Adrenal gland (tissue), 12 donors: ENCODE results near the gene AAR2. TPM values are rescaled to one million over a fixed set of nuclear protein-coding genes. Genes with fewer than 3 reads are reported as not detected.

Experiments
- DNase-seq, 7 donors: peaks; one replicate each; pipeline ENCODE4 v3.0.0-alpha.2; 2019 to 2020
- H3K27ac ChIP-seq, 5 donors: fragments of 200-600 bp; sonication (generic) in 4 of 5; 1 replicate in 3 of 5; 2 replicates in 2 of 5; pipeline versions ENCODE4 v1.5.1 to v1.8.0; 2016 to 2020; ENCODE audit warnings: mild to moderate bottlenecking in 1 of 5
- H3K27me3 ChIP-seq: fragments of 200-600 bp; 2 replicates; pipeline ENCODE4 v1.8.0; 2021
- H3K36me3 ChIP-seq, 2 donors: fragments of 200-600 bp; replicated peaks in 1 of 2; 1 replicate in 1 of 2; 2 replicates in 1 of 2; pipeline versions ENCODE4 v1.5.1 to v1.8.0; 2018 to 2022
- H3K4me1 ChIP-seq, 2 donors: fragments of 200-600 bp; replicated peaks in 1 of 2; 1 replicate in 1 of 2; 2 replicates in 1 of 2; pipeline versions ENCODE4 v1.5.1 to v1.8.0; 2018 to 2021
- H3K4me3 ChIP-seq, 4 donors: fragments of 200-600 bp; sonication (generic) in 3 of 4; one replicate each; pipeline ENCODE4 v1.5.1; 2016 to 2018
- H3K9me3 ChIP-seq, 3 donors: fragments of 200-600 bp; sonication (generic) in 1 of 3; replicated peaks in 1 of 3; 1 replicate in 2 of 3; 2 replicates in 1 of 3; pipeline versions ENCODE4 v1.5.1 to v1.8.0; 2016 to 2021
- POLR2A ChIP-seq, 2 donors: fragments of 450-650 bp; IDR thresholded peaks; one replicate each; pipeline ENCODE4 v1.6.1; 2017; ENCODE audit warnings: antibody characterized with exemption in 2 of 2, mild to moderate bottlenecking in 2 of 2, moderate library complexity in 1 of 2
- WGBS, 4 donors: extraction: QIAGEN DNeasy Blood & Tissue Kit in 2 of 4; methylation state at CpG; one replicate each; pipeline versions ENCODE4 v1.1.5 to v1.1.7; 2013 to 2017; 5-methylcytosine and 5-hydroxymethylcytosine counted together
- intact Hi-C, 2 donors: fragments of 100-400 bp; cut with DNase I; formaldehyde crosslinking; loops; one replicate each; pipeline versions ENCODE4 v1.14.1 to v1.15.0; 2022 to 2023
- polyA plus RNA-seq, 3 donors: library from polyadenylated mRNA; stranded (reverse); fragments of 200-250 nt in 2 of 3; fragments of 350-450 nt in 1 of 3; fragmentation: Illumina TruSeq in 1 of 3; extraction: RNeasy Lipid Tissue Mini Kit (QIAGEN cat#74804) in 1 of 3; gene quantifications; one replicate each; pipeline ENCODE4 v1.2.3, GENCODE V29; 2013 to 2014
- total RNA-seq, 9 donors: library from RNA; depleted of rRNA in 4 of 9; stranded (reverse); fragments of >200 nt in 4 of 9; fragments of 120-200 nt in 1 of 9; fragmentation: NEBNext Ultra II Directional in 1 of 9; extraction: Animal tissue kit (Norgen Biotek cat#: 25700) in 1 of 9; gene quantifications; one replicate each; pipeline versions ENCODE4 v1.1.0 to v1.2.4, GENCODE V29; 2013 to 2023
- TF ChIP-seq, protein P1 (sequence below), 6 experiments: fragments of 450-650 bp in 4 of 6; fragments of 200-600 bp in 2 of 6; sonication (generic) in 1 of 6; IDR thresholded peaks; 1 replicate in 5 of 6; 2 replicates in 1 of 6; pipeline versions ENCODE4 v1.5.1 to v1.8.0; 2016 to 2021; ENCODE audit warnings: antibody characterized with exemption in 6 of 6, mild to moderate bottlenecking in 2 of 6, moderate library complexity in 1 of 6
- donor health status: healthy with polysubstance abuse.
- donor health status: Bipolar disorder and iron deficiency.
- donor health status: DM: yes; HTN: yes; CAD: no.
- donor health status: DM: no; HTN: no; CAD: no.
- donor health status: DM: no; HTN: no; CAD: no.
- donor health status: DM: yes; HTN: yes; CAD: no.

The AAR2 gene
- total and polyA plus RNA-seq, 12 donors = 11.7 to 50.4 (median 32.6) TPM

DNA sequence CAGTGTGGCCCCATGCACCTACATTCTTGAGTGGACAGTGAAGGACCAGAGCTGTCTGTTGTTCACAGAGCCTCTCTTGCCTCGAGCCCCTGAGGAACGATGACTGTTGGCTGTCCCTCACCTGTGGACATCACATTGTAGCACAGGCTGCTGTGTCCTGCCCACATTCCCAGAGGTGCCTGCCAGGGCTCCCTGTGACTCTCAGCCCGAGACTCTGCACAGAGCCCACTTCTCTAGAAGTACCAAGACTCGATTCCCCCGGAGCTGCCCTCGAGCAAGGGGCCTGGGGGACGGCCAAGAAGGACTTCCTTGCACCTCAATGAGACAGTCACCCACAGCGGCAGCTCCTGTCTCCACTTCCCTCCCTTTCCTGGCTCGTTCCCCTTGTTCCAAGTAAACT lies 41.3 kb downstream of the AAR2 start:
- no peaks in the 10 kb centered on the region for H3K4me1 ChIP-seq
- no peaks in the 10 kb centered on the region for H3K9me3 ChIP-seq
- intact Hi-C loops = no loop called here
- no peak overlapping the region for H3K27ac ChIP-seq
- H3K27me3 ChIP-seq = no peaks in the 10 kb centered on the region
- no peak overlapping the region for H3K4me3 ChIP-seq
- TF ChIP-seq, protein P1, sequence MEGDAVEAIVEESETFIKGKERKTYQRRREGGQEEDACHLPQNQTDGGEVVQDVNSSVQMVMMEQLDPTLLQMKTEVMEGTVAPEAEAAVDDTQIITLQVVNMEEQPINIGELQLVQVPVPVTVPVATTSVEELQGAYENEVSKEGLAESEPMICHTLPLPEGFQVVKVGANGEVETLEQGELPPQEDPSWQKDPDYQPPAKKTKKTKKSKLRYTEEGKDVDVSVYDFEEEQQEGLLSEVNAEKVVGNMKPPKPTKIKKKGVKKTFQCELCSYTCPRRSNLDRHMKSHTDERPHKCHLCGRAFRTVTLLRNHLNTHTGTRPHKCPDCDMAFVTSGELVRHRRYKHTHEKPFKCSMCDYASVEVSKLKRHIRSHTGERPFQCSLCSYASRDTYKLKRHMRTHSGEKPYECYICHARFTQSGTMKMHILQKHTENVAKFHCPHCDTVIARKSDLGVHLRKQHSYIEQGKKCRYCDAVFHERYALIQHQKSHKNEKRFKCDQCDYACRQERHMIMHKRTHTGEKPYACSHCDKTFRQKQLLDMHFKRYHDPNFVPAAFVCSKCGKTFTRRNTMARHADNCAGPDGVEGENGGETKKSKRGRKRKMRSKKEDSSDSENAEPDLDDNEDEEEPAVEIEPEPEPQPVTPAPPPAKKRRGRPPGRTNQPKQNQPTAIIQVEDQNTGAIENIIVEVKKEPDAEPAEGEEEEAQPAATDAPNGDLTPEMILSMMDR (IDR thresholded peaks at IDR 0.05) = no peak
- no peak for TF ChIP-seq POLR2A (IDR thresholded peaks at IDR 0.05)
- 79 to 81% (median 80%) methylated on average over 5 to 9 of the region's 9 CpGs for WGBS, 4 donors
- no peak for DNase-seq
- no peaks in the 10 kb centered on the region for H3K36me3 ChIP-seq

DNA sequence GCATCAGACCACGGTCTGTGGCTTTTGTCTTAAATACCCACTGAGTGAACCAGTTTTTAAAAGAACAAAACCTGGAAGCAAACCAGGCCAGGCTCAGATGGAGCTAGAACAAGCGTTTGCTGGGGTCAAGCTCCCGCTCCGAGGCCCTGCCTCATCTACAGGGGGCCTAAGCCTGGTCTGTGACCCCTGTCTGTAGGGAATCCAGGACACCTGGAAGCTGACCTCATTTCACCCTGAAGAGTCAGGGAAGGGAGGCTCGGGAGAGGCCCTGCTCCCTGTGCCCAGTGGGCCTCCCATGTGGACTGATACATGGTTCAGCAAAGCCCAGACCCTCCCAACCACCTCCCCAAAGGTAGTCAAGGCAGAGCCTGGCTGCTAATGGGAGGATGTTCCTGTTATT lies 43.1 kb downstream of the AAR2 start:
- intact Hi-C loops = no loop called here

DNA sequence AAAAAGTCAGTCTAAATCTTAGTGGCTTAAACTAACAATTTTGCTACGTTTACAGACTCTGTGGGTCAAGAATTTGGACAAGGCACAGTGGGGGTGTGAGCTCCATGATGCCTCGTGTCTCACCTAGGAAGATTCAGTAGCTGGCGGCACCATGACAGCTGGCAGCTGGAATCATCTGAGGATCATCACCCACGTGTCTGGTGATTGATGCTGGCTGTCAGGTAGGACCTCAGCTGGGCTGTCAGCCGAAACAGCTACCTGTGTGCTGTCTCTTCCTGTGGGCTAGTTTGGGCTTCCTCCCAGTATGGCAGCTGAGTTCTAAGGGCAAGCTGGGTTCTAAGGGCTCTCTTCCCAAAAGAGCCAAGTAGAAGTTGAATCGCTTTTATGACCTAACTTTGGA lies 43.5 kb downstream of the AAR2 start:
- TF ChIP-seq, protein P1 (IDR thresholded peaks at IDR 0.05) = no peak
- TF ChIP-seq POLR2A (IDR thresholded peaks at IDR 0.05) = no peak
- no peak for DNase-seq
- intact Hi-C loops = no loop called here
- Histone ChIP-seq H3K36me3 (no peaks in the 10 kb centered on the region), H3K27ac (no peak overlapping the region), H3K27me3 (no peaks in the 10 kb centered on the region), H3K4me1 (no peaks in the 10 kb centered on the region), H3K9me3 (no peaks in the 10 kb centered on the region), H3K4me3 (no peak overlapping the region)
- WGBS, 4 donors = 73 to 87% (median 77%) methylated on average over 5 to 6 of the region's 6 CpGs

More for the DNA sequence above, 43.1 kb downstream of the AAR2 start:
- Histone ChIP-seq H3K27ac (no peak overlapping the region), H3K36me3 (no peaks in the 10 kb centered on the region), H3K27me3 (no peaks in the 10 kb centered on the region), H3K4me3 (no peak overlapping the region), H3K9me3 (no peaks in the 10 kb centered on the region), H3K4me1 (no peaks in the 10 kb centered on the region)
- no peak for DNase-seq
- TF ChIP-seq POLR2A (IDR thresholded peaks at IDR 0.05) = no peak
- TF ChIP-seq, protein P1 (IDR thresholded peaks at IDR 0.05) = no peak
- 72 to 76% (median 74%) methylated on average over 5 of the region's 5 CpGs for WGBS, 4 donors

DNA sequence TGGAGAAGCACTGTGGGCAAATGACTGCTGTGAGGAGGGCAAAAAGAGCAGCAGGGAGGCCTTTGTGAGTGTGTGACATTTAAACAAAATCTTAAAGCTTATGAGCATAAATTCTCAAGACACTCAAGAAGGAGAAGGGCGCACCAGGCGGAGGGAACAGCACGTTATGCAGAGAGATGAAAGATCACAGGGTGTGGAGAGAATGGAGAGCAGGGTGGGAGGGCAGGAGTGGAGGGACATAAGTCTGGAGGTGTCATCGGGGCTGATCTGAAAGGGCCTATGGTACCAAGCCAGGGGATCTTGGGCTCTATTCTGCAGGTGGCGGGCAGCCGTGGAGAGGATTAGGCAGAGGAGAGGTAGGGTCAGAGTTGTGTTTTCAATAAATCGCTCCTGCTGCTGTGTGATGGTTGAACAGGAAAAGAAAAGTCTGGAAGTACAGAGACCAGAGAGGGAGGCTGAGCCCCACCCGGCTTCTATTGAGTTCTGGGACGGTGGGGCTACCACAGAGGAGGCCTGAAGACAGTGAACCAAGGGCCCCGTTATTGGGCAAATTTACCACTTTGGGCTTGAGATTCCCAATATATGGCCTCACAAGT lies 45.6 kb downstream of the AAR2 start:
- Histone ChIP-seq H3K36me3 (no peaks in the 10 kb centered on the region), H3K4me1 (no peaks in the 10 kb centered on the region), H3K4me3 (no peak overlapping the region), H3K9me3 (no peaks in the 10 kb centered on the region), H3K27ac (no peak overlapping the region), H3K27me3 (peaks cover 5% of the 10 kb centered on the region)
- WGBS, 4 donors = 78 to 87% (median 82%) methylated on average over 10 of the region's 10 CpGs
- intact Hi-C loops = no loop called here
- no peak for DNase-seq
- TF ChIP-seq, protein P1 (IDR thresholded peaks at IDR 0.05) = no peak
- TF ChIP-seq POLR2A (IDR thresholded peaks at IDR 0.05) = no peak
